ENCODE results near the gene RXRB. TPM values are rescaled to one million over a fixed set of nuclear protein-coding genes. Genes with fewer than 3 reads are reported as not detected.
A peak's percentile ranks its signal among the peaks of the same experiment; 100 is the strongest.

Gene RXRB
- total and polyA plus RNA-seq, 2 of the 13 experiments (the other 11 are each of a cell fraction or from before 2014, with no cell fraction given), result 26.7 to 55.7 TPM

DNA sequence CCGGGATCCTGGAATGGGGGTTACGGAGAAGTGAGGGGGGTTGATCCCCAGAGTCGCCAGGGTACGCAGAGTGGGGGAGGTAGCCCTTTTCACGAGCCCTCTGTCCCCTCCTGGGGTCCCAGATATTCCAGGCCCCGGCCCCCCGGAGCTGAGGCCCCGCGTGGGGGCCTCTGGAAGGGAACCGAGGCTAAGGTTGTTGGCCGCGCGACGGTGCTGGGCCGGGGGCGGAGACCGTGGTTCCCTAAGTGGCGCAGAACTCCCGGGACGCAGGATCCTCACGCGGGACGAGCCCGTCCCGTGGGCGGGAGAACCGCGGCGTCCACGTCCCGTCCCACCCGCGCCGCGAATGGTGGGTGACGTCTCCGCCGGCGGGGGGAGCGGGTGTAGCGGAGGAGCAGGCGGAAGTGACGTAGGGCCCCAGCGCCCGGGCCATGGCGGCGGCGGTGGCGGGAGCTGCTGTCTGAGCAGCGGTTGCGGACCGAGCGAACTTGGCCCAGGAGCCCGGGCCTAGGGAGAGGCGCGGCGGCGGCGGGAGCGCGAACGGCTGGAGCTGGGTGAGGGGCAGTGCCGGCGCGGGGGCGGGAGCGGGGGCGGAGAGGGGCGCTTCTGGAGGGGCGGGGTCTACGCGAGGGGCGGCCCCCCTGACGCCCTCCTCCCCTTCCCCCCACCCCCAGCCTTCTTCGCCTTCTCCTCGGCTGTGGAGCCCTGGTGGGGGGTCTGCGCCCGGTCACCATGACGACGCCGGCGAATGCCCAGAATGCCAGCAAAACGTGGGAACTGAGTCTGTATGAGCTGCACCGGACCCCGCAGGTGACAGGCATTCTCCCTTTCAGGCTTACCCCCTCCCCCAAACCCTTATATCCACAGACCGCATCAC, 7.9 kb upstream of the RXRB start, which contains the start of gene RING1 (continued):
- peak; percentile 90 for TF ChIP-seq ARID4A (CRISPR knock-in tag; IDR thresholded peaks at IDR 0.05; ENCODE audit: borderline replicate concordance)
- TF ChIP-seq LRRFIP1 (CRISPR knock-in tag; conservative IDR thresholded peaks at IDR 0.05), result no peak
- TF ChIP-seq BORCS8-MEF2B (CRISPR knock-in tag; IDR thresholded peaks at IDR 0.05), result 0 out of 2 replicates have a peak, but pooled peaks have one; percentile 79
- no peak for TF ChIP-seq AHDC1 (CRISPR knock-in tag; IDR thresholded peaks at IDR 0.05; ENCODE audit: borderline replicate concordance)
- TF ChIP-seq, protein P1, sequence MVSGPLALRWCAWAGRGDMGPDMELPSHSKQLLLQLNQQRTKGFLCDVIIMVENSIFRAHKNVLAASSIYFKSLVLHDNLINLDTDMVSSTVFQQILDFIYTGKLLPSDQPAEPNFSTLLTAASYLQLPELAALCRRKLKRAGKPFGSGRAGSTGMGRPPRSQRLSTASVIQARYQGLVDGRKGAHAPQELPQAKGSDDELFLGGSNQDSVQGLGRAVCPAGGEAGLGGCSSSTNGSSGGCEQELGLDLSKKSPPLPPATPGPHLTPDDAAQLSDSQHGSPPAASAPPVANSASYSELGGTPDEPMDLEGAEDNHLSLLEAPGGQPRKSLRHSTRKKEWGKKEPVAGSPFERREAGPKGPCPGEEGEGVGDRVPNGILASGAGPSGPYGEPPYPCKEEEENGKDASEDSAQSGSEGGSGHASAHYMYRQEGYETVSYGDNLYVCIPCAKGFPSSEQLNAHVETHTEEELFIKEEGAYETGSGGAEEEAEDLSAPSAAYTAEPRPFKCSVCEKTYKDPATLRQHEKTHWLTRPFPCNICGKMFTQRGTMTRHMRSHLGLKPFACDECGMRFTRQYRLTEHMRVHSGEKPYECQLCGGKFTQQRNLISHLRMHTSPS (CRISPR knock-in tag; IDR thresholded peaks at IDR 0.05; ENCODE audit: low read depth), result 0 out of 2 replicates have a peak, but pooled peaks have one; percentile 44
- TF ChIP-seq GLI4 (CRISPR knock-in tag; IDR thresholded peaks at IDR 0.05; ENCODE audit: borderline replicate concordance), result no peak
- no peak for TF ChIP-seq ZNF180 (CRISPR knock-in tag; IDR thresholded peaks at IDR 0.05; ENCODE audit: borderline replicate concordance, low read depth)
- peak; percentile 91 for TF ChIP-seq ATF7-NPFF (CRISPR knock-in tag; IDR thresholded peaks at IDR 0.05; ENCODE audit: low read depth)
- TF ChIP-seq, protein P2, sequence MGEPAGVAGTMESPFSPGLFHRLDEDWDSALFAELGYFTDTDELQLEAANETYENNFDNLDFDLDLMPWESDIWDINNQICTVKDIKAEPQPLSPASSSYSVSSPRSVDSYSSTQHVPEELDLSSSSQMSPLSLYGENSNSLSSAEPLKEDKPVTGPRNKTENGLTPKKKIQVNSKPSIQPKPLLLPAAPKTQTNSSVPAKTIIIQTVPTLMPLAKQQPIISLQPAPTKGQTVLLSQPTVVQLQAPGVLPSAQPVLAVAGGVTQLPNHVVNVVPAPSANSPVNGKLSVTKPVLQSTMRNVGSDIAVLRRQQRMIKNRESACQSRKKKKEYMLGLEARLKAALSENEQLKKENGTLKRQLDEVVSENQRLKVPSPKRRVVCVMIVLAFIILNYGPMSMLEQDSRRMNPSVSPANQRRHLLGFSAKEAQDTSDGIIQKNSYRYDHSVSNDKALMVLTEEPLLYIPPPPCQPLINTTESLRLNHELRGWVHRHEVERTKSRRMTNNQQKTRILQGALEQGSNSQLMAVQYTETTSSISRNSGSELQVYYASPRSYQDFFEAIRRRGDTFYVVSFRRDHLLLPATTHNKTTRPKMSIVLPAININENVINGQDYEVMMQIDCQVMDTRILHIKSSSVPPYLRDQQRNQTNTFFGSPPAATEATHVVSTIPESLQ (CRISPR knock-in tag; conservative IDR thresholded peaks at IDR 0.05), result no peak
